OCI-LY3 (cell line): ENCODE results near the gene CCSER1.
"Not testable (repeated sequence)": the region's sequence is repeated elsewhere in the genome, so short reads cannot be mapped to it uniquely, and the experiment has no call there.

Experiments used
- H2AFZ ChIP-seq: fragments of 200-600, 300-600 bp; shearing (Covaris generic); 2 replicates; pipeline ENCODE4 v1.6.0; 2014; ENCODE audit warnings: antibody characterized with exemption, low read depth, low read length
- H3K27ac ChIP-seq: fragments of 200-600, 300-600 bp; sonication (generic); 2 replicates; pipeline ENCODE4 v1.5.1; 2014; ENCODE audit warnings: mild to moderate bottlenecking, low read length, moderate library complexity, mixed read lengths
- H3K27me3 ChIP-seq: fragments of 200-600, 300-600 bp; sonication (generic); 2 replicates; pipeline ENCODE4 v1.6.1; 2014; ENCODE audit warnings: low read depth, low read length, mixed read lengths
- H3K36me3 ChIP-seq: fragments of 200-600, 300-600 bp; sonication (generic); replicated peaks from 2 replicates; pipeline ENCODE3; 2014; ENCODE audit warnings: low read depth, low read length, mixed read lengths
- H3K4me1 ChIP-seq: fragments of 300-600, 200-600 bp; sonication (generic); 2 replicates; pipeline ENCODE4 v1.6.1; 2014; ENCODE audit warnings: low read length, mixed read lengths
- H3K4me2 ChIP-seq: fragments of 200-600, 300-600 bp; sonication (generic); 2 replicates; pipeline ENCODE4 v1.6.1; 2014; ENCODE audit warnings: low read length, mixed read lengths
- H3K4me3 ChIP-seq: fragments of 300-600, 200-600 bp; sonication (generic); 2 replicates; pipeline ENCODE4 v1.5.1; 2014; ENCODE audit warnings: antibody characterized with exemption, mild to moderate bottlenecking, low read length, moderate library complexity
- H3K79me2 ChIP-seq: fragments of 300-600, 200-600 bp; shearing (Covaris generic); 2 replicates; pipeline ENCODE4 v1.6.1; 2014; ENCODE audit warnings: mild to moderate bottlenecking, low read length, mixed read lengths
- H3K9ac ChIP-seq: fragments of 300-600, 200-600 bp; shearing (Covaris generic); 2 replicates; pipeline ENCODE4 v1.6.0; 2014; ENCODE audit warnings: mild to moderate bottlenecking, low read length, moderate library complexity
- H3K9me3 ChIP-seq: fragments of 200-600, 300-600 bp; shearing (Covaris generic); 2 replicates; pipeline ENCODE4 v1.6.1; 2014; ENCODE audit warnings: low read length, mixed read lengths; ENCODE audit not compliant: insufficient read depth
- H4K20me1 ChIP-seq: fragments of 200-600, 300-600 bp; sonication (generic); 2 replicates; pipeline ENCODE4 v1.6.1; 2016; ENCODE audit warnings: low read length, mixed read lengths; ENCODE audit not compliant: insufficient read depth
- EZH2phosphoT487 ChIP-seq: fragments of 200-600 bp; shearing (Covaris generic); IDR thresholded peaks from 2 replicates; pipeline ENCODE4 v1.6.1; 2018; ENCODE audit warnings: antibody characterized with exemption, mixed run types, low read depth
- TF ChIP-seq, protein P1 (sequence below): fragments of 200-600, 300-600 bp; sonication (generic); IDR thresholded peaks from 2 replicates; pipeline ENCODE4 v1.5.1; 2014; ENCODE audit warnings: antibody characterized with exemption, low read length, low read depth

The CCSER1 gene

DNA sequence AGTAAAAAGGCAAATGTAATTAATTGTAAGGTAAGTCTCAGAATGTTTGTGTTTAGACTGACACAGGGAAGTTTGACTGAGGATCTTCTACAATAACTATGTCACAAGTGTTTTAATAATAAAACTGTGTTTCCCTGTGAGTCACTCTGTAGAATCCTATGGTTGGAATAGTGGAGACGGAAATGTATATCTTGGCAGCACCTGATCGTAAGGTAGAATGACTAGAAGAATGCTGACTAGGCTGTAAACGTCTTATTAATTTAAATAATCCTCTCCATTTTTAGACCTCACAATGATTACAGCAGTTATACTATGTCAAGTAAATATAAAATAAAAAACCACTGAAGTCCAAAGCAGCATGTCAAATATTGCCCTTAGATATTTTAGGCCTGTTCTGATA, 266.0 kb downstream of the CCSER1 start:
- H3K4me2 ChIP-seq = no peak overlapping the region
- no peaks in the 10 kb centered on the region for H3K27me3 ChIP-seq
- H3K79me2 ChIP-seq = no peaks in the 10 kb centered on the region
- no peaks in the 10 kb centered on the region for H4K20me1 ChIP-seq
- H3K9ac ChIP-seq = no peak overlapping the region
- no peak overlapping the region for H2AFZ ChIP-seq
- TF ChIP-seq EZH2phosphoT487 = no peak
- TF ChIP-seq, protein P1, sequence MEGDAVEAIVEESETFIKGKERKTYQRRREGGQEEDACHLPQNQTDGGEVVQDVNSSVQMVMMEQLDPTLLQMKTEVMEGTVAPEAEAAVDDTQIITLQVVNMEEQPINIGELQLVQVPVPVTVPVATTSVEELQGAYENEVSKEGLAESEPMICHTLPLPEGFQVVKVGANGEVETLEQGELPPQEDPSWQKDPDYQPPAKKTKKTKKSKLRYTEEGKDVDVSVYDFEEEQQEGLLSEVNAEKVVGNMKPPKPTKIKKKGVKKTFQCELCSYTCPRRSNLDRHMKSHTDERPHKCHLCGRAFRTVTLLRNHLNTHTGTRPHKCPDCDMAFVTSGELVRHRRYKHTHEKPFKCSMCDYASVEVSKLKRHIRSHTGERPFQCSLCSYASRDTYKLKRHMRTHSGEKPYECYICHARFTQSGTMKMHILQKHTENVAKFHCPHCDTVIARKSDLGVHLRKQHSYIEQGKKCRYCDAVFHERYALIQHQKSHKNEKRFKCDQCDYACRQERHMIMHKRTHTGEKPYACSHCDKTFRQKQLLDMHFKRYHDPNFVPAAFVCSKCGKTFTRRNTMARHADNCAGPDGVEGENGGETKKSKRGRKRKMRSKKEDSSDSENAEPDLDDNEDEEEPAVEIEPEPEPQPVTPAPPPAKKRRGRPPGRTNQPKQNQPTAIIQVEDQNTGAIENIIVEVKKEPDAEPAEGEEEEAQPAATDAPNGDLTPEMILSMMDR = no peak
- H3K4me3 ChIP-seq = no peak overlapping the region
- no peaks in the 10 kb centered on the region for H3K36me3 ChIP-seq
- H3K27ac ChIP-seq = no peak overlapping the region
- no peaks in the 10 kb centered on the region for H3K9me3 ChIP-seq
- H3K4me1 ChIP-seq = no peaks in the 10 kb centered on the region

DNA sequence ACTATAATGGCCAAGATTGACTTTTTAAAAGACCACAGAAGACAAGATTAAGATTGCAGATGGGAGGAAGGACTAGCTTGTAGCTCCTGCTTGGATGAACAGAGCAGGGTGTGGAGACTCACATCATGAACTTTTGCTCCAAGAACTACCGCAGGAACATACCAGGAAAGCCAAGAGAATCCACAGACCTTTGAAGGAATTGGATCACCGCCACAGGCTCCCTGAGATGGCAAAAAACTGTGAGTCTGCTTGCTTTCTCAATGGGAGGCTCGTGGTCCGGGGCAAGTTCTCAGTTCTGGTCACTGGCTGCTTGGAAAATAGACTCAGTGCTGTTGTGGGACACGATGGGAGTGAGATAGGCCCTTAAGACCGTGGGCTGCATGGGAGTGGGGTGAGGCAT, 276.6 kb downstream of the CCSER1 start:
- no peaks in the 10 kb centered on the region for H3K9me3 ChIP-seq
- H3K36me3 ChIP-seq = no peaks in the 10 kb centered on the region
- no peaks in the 10 kb centered on the region for H3K4me1 ChIP-seq
- no peak overlapping the region for H3K4me2 ChIP-seq
- no peaks in the 10 kb centered on the region for H4K20me1 ChIP-seq
- no peaks in the 10 kb centered on the region for H3K79me2 ChIP-seq
- H3K27me3 ChIP-seq = no peaks in the 10 kb centered on the region
- no peak overlapping the region for H3K9ac ChIP-seq
- H2AFZ ChIP-seq = no peak overlapping the region
- H3K27ac ChIP-seq = no peak overlapping the region
- no peak overlapping the region for H3K4me3 ChIP-seq
- TF ChIP-seq, protein P1 = no peak
- no peak for TF ChIP-seq EZH2phosphoT487

DNA sequence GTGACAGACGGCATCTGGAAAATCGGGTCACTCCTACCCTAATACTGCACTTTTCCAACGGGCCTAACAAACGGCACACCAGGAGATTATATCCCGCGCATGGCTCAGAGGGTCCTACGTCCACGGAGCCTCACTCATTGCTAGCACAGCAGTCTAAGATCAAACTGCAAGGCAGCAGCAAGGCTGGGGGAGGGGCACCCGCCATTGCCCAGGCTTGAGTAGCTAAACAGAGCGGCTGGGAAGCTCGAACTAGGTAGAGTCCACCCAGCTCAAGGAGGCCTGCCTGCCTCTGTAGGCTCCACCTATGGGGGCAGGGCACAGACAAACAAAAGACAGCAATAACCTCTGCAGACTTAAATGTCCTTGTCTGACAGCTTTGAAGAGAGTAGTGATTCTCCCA, 280.7 kb downstream of the CCSER1 start:
- not testable (repeated sequence) for H3K27me3 ChIP-seq, H3K36me3 ChIP-seq, H3K4me3 ChIP-seq, H4K20me1 ChIP-seq, H3K9me3 ChIP-seq, H3K4me1 ChIP-seq, H3K9ac ChIP-seq, H3K4me2 ChIP-seq, H3K27ac ChIP-seq, H2AFZ ChIP-seq, H3K79me2 ChIP-seq

DNA sequence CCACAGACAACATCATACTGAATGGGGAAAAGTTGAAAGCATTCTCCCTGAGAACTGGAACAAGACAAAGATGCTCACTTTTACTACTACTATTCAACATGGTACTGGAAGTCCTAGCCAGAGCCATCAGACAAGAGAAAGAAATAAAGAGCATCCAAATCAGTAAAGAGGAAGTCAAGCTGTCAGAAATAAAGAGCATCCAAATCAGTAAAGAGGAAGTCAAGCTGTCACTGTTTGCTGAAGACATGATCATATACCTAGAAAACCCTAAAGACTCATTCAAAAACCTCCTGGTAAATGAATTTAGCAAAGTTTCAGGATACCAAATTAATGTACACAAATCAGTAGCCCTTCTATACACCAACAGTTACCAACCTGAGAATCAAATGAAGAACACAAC, 285.6 kb downstream of the CCSER1 start:
- H3K9me3 ChIP-seq, H4K20me1 ChIP-seq, H2AFZ ChIP-seq: not testable (repeated sequence)

DNA sequence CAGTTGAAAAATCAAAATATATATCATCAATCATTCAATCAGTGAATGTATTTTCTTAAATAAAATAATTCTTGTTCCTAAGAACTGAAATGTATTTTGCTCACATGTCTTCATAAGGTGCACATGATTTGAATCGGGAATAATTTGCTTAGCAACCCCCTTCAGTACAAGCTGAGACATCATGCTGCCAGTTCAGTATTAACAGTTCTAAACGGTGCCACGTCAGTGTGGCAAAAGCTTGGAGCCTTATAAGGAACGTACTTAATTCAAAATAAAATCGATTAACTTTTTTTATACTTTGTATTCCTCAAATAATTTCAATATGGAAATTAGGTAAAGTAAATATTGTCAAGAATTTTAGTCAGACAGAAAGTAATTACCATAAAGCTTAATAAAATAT, 287.9 kb downstream of the CCSER1 start:
- TF ChIP-seq EZH2phosphoT487 = no peak
- TF ChIP-seq, protein P1 = no peak
- Histone ChIP-seq H3K4me2 (no peak overlapping the region), H3K9ac (no peak overlapping the region), H3K36me3 (no peaks in the 10 kb centered on the region), H3K4me1 (no peaks in the 10 kb centered on the region), H3K9me3 (no peaks in the 10 kb centered on the region), H3K4me3 (no peak overlapping the region), H4K20me1 (no peaks in the 10 kb centered on the region), H3K27ac (no peak overlapping the region), H3K27me3 (no peaks in the 10 kb centered on the region), H2AFZ (no peak overlapping the region), H3K79me2 (no peaks in the 10 kb centered on the region)

More for the DNA sequence above, 285.6 kb downstream of the CCSER1 start:
- not testable (repeated sequence) for H3K36me3 ChIP-seq, H3K79me2 ChIP-seq, H3K27me3 ChIP-seq, H3K4me3 ChIP-seq, H3K4me2 ChIP-seq, H3K4me1 ChIP-seq, H3K27ac ChIP-seq, H3K9ac ChIP-seq
